Erythroblast (primary cell): ENCODE data around the gene BHLHE41.

ENCODE experiments used
- GATA1 ChIP-seq: IDR thresholded peaks from 2 replicates; pipeline ENCODE4 v1.6.1; 2011; ENCODE audit warnings: low read depth, mild to moderate bottlenecking, control low read depth, low read length, moderate library complexity
- POLR2A ChIP-seq: IDR thresholded peaks from 2 replicates; pipeline ENCODE4 v1.6.1; 2011; ENCODE audit warnings: mild to moderate bottlenecking, low read length

GRCh38 chr12:26114720-26115401 is 10.0 kb downstream of the BHLHE41 start:
- TF ChIP-seq POLR2A (no peak), GATA1 (no peak)
